ENCODE data around the gene CCDC59.
A peak's percentile ranks its signal among the peaks of the same experiment; 100 is the strongest.
"Not testable (repeated sequence)": the region's sequence is repeated elsewhere in the genome, so short reads cannot be mapped to it uniquely, and the experiment has no call there.

CCDC59 gene

GRCh38 chr12:82358200-82359114, at the start of gene CCDC59, which contains the start of gene METTL25:
TSS of gene CCDC59 (minus strand) at chr12:82358387. CDS start at chr12:82358376, 11 bp downstream.
TSS of gene METTL25 (plus strand) at chr12:82358529. CDS start at chr12:82358566, 37 bp downstream.
- peak; percentile 95 for DNase-seq (ENCODE audit: low read depth)

- DNase-seq (ENCODE audit: low read depth) = no peak
Measured at GRCh38 chr12:82407481-82407880, 49.3 kb upstream of the CCDC59 start.

GRCh38 chr12:82406651-82407050, 48.5 kb upstream of the CCDC59 start:
- DNase-seq (ENCODE audit: low read depth) = no peak

- DNase-seq (ENCODE audit: low read depth) = no peak
Measured at GRCh38 chr12:82400819-82401218, 42.6 kb upstream of the CCDC59 start.

GRCh38 chr12:82398879-82399278, 40.7 kb upstream of the CCDC59 start:
- no peak for DNase-seq (ENCODE audit: low read depth)

- no peak for DNase-seq (ENCODE audit: low read depth)
Measured at GRCh38 chr12:82383930-82384552, 25.9 kb upstream of the CCDC59 start.

- no peak for DNase-seq (ENCODE audit: low read depth)
Measured at GRCh38 chr12:82378997-82379396, 20.8 kb upstream of the CCDC59 start.

- no peak for DNase-seq (ENCODE audit: low read depth)
Measured at GRCh38 chr12:82375201-82375600, 17.0 kb upstream of the CCDC59 start.

GRCh38 chr12:82366197-82366596, 8.0 kb upstream of the CCDC59 start:
- no peak for DNase-seq (ENCODE audit: low read depth)

- DNase-seq (ENCODE audit: low read depth) = no peak
Measured at GRCh38 chr12:82363990-82364389, 5.8 kb upstream of the CCDC59 start.

- no peak for DNase-seq (ENCODE audit: low read depth)
Measured at GRCh38 chr12:82361461-82361915, 3.3 kb upstream of the CCDC59 start.

- DNase-seq (ENCODE audit: low read depth) = not testable (repeated sequence)
Measured at GRCh38 chr12:82360834-82361233, 2.6 kb upstream of the CCDC59 start.

- no peak for DNase-seq (ENCODE audit: low read depth)
Measured at GRCh38 chr12:82359115-82359478, 910 bp upstream of the CCDC59 start.

- no peak for DNase-seq (ENCODE audit: low read depth)
Measured at GRCh38 chr12:82357845-82358199, 365 bp downstream of the CCDC59 start.

- DNase-seq (ENCODE audit: low read depth) = no peak
Measured at GRCh38 chr12:82357340-82357739, 847 bp downstream of the CCDC59 start.

- no peak for DNase-seq (ENCODE audit: low read depth)
Measured at GRCh38 chr12:82351390-82351789, 6.8 kb downstream of the CCDC59 start.

GRCh38 chr12:82350161-82350560, 8.0 kb downstream of the CCDC59 start:
- no peak for DNase-seq (ENCODE audit: low read depth)

GRCh38 chr12:82329508-82329907, 28.7 kb downstream of the CCDC59 start:
- DNase-seq (ENCODE audit: low read depth) = no peak

- DNase-seq (ENCODE audit: low read depth) = no peak
Measured at GRCh38 chr12:82327861-82328260, 30.3 kb downstream of the CCDC59 start.

- DNase-seq (ENCODE audit: low read depth) = no peak
Measured at GRCh38 chr12:82326905-82327503, 31.2 kb downstream of the CCDC59 start.

- DNase-seq (ENCODE audit: low read depth) = no peak
Measured at GRCh38 chr12:82325540-82326336, 32.4 kb downstream of the CCDC59 start.

GRCh38 chr12:82319276-82319675, 38.9 kb downstream of the CCDC59 start:
- no peak for DNase-seq (ENCODE audit: low read depth)

Data from stimulated activated CD8-positive, alpha-beta memory T cell treated with anti-CD3 and anti-CD28 coated beads, Interleukin-12 subunit alpha, Interleukin-12 subunit beta, amount 100 ng/mL, for 4 hours (primary cell).